HEK293T (cell line): ENCODE results near the gene PLA2G3.

ENCODE experiments used
- CTCF ChIA-PET: fragments of 350-600 bp; formaldehyde crosslinking; extraction: SDS; loops from one replicate; lab custom pipeline; 2021; ENCODE audit warnings: antibody characterized with exemption, inconsistent platforms; lab: Yijun Ruan, JAX
- POLR2A ChIA-PET: fragments of 350-600 bp; formaldehyde crosslinking; extraction: SDS; loops from one replicate; lab custom pipeline; 2020; ENCODE audit warnings: antibody characterized with exemption, inconsistent platforms; lab: Yijun Ruan, JAX
- DNase-seq: peaks from one replicate; pipeline ENCODE4 v3.0.0; 2012; ENCODE audit warnings: mixed read lengths; ENCODE audit errors: extremely low spot score
- ARNT ChIP-seq: fragments of 450-650 bp; IDR thresholded peaks from 2 replicates; pipeline ENCODE4 v1.6.1; 2017; ENCODE audit warnings: mild to moderate bottlenecking
- BHLHE40 ChIP-seq: fragments of 450-650 bp; IDR thresholded peaks from 2 replicates; pipeline ENCODE4 v1.6.1; 2016; ENCODE audit warnings: mild to moderate bottlenecking, moderate library complexity, borderline replicate concordance
- ELF4 ChIP-seq: fragments of 450-650 bp; IDR thresholded peaks from 2 replicates; pipeline ENCODE4 v1.6.1; 2017; ENCODE audit warnings: antibody characterized with exemption
- FOXA1 ChIP-seq: fragments of 450-650 bp; IDR thresholded peaks from 2 replicates; pipeline ENCODE4 v1.6.1; 2016; ENCODE audit warnings: mild to moderate bottlenecking
- FOXK2 ChIP-seq: fragments of 450-650 bp; IDR thresholded peaks from 2 replicates; pipeline ENCODE4 v1.6.1; 2016; ENCODE audit warnings: mild to moderate bottlenecking
- FOXM1 ChIP-seq: fragments of 450-650 bp; IDR thresholded peaks from 2 replicates; pipeline ENCODE4 v1.6.1; 2017; ENCODE audit warnings: mild to moderate bottlenecking, borderline replicate concordance
- HDGF ChIP-seq: fragments of 450-650 bp; IDR thresholded peaks from 2 replicates; pipeline ENCODE4 v1.6.1; 2017; ENCODE audit warnings: antibody characterized with exemption, borderline replicate concordance
- LEF1 ChIP-seq: fragments of 450-650 bp; IDR thresholded peaks from 2 replicates; pipeline ENCODE4 v1.6.1; 2017; ENCODE audit warnings: mild to moderate bottlenecking, borderline replicate concordance
- NFRKB ChIP-seq: fragments of 450-650 bp; IDR thresholded peaks from 2 replicates; pipeline ENCODE4 v1.6.1; 2016; ENCODE audit warnings: mild to moderate bottlenecking, moderate library complexity
- PKNOX1 ChIP-seq: fragments of 450-650 bp; IDR thresholded peaks from 2 replicates; pipeline ENCODE4 v1.6.1; 2016
- SP1 ChIP-seq: fragments of 450-650 bp; IDR thresholded peaks from 2 replicates; pipeline ENCODE4 v1.6.1; 2017
- TARDBP ChIP-seq: fragments of 450-650 bp; IDR thresholded peaks from 2 replicates; pipeline ENCODE4 v1.6.1; 2016
- ZNF384 ChIP-seq: fragments of 450-650 bp; IDR thresholded peaks from 2 replicates; pipeline ENCODE4 v1.6.1; 2016

The PLA2G3 gene

GRCh38 chr22:31084811-31085492, 55.4 kb downstream of the PLA2G3 start:
- TF ChIP-seq FOXA1 (no peak), ARNT (no peak), LEF1 (no peak), FOXK2 (no peak), SP1 (no peak), PKNOX1 (no peak), FOXM1 (no peak), ZNF384 (no peak), TARDBP (no peak), BHLHE40 (no peak), HDGF (no peak), NFRKB (no peak), ELF4 (no peak)
- no peak for DNase-seq
- POLR2A ChIA-PET = interaction anchor here (0.8 kb wide), 1 partner anchor 116 kb away, joined by 3 read pairs; the partner anchor contains the start of gene TUG1
- CTCF ChIA-PET = interaction anchor here (1.6 kb wide), 1 partner anchor 27 kb away, joined by 3 read pairs; no protein-coding TSS in a partner anchor
